NCI-H460 (cell line): ENCODE measurements around the gene SYPL1. TPM values are rescaled to one million over a fixed set of nuclear protein-coding genes. Genes with fewer than 3 reads are reported as not detected.
A peak's percentile ranks its signal among the peaks of the same experiment; 100 is the strongest.

ENCODE experiments used
- DNase-seq: peaks from one replicate; pipeline ENCODE4 v3.0.0-alpha.2; 2016; ENCODE audit warnings: low read depth; ENCODE audit errors: extremely low read depth
- total RNA-seq: library from RNA; depleted of rRNA; stranded (reverse); fragments of >200 nt; shearing (Covaris generic); gene quantifications from 2 replicates; pipeline ENCODE4 v1.2.3, GENCODE V29; 2014

SYPL1 gene
- total RNA-seq, 1 experiment from 2014 or later, result 33.6 TPM

- no peak for DNase-seq
Observed at GRCh38 chr7:106069471-106070200, 42.5 kb downstream of the SYPL1 start.

- DNase-seq, result no peak
Observed at GRCh38 chr7:106068986-106069385, 43.1 kb downstream of the SYPL1 start.

GRCh38 chr7:106068538-106068961, 43.6 kb downstream of the SYPL1 start:
- no peak for DNase-seq

- DNase-seq, result no peak
Observed at GRCh38 chr7:106067678-106068077, 44.4 kb downstream of the SYPL1 start.

- DNase-seq, result no peak
Observed at GRCh38 chr7:106065575-106066500, 46.3 kb downstream of the SYPL1 start.

- DNase-seq, result peak; percentile 68
Observed at GRCh38 chr7:106064771-106065574, 47.1 kb downstream of the SYPL1 start.

GRCh38 chr7:106064316-106064715, 47.8 kb downstream of the SYPL1 start:
- DNase-seq, result no peak

GRCh38 chr7:106063692-106064091, 48.4 kb downstream of the SYPL1 start:
- DNase-seq, result no peak

- DNase-seq, result no peak
Observed at GRCh38 chr7:106063024-106063423, 49.1 kb downstream of the SYPL1 start.

GRCh38 chr7:106062521-106062931, 49.6 kb downstream of the SYPL1 start:
- no peak for DNase-seq

- DNase-seq, result no peak
Observed at GRCh38 chr7:106062006-106062405, 50.1 kb downstream of the SYPL1 start.

- no peak for DNase-seq
Observed at GRCh38 chr7:106061301-106061979, 50.7 kb downstream of the SYPL1 start.

GRCh38 chr7:106060394-106060920, 51.7 kb downstream of the SYPL1 start:
- DNase-seq, result no peak

GRCh38 chr7:106059556-106059955, 52.6 kb downstream of the SYPL1 start:
- DNase-seq, result no peak

GRCh38 chr7:106058928-106059324, 53.2 kb downstream of the SYPL1 start:
- DNase-seq, result no peak

- no peak for DNase-seq
Observed at GRCh38 chr7:106057962-106058927, 53.9 kb downstream of the SYPL1 start.

- no peak for DNase-seq
Observed at GRCh38 chr7:106057204-106057961, 54.7 kb downstream of the SYPL1 start.
